ENCODE measurements around the gene GTF2A1. TPM values are rescaled to one million over a fixed set of nuclear protein-coding genes. Genes with fewer than 3 reads are reported as not detected.

Gene GTF2A1
- total RNA-seq, 1 donor from 2014 or later = 40.9 TPM

DNA sequence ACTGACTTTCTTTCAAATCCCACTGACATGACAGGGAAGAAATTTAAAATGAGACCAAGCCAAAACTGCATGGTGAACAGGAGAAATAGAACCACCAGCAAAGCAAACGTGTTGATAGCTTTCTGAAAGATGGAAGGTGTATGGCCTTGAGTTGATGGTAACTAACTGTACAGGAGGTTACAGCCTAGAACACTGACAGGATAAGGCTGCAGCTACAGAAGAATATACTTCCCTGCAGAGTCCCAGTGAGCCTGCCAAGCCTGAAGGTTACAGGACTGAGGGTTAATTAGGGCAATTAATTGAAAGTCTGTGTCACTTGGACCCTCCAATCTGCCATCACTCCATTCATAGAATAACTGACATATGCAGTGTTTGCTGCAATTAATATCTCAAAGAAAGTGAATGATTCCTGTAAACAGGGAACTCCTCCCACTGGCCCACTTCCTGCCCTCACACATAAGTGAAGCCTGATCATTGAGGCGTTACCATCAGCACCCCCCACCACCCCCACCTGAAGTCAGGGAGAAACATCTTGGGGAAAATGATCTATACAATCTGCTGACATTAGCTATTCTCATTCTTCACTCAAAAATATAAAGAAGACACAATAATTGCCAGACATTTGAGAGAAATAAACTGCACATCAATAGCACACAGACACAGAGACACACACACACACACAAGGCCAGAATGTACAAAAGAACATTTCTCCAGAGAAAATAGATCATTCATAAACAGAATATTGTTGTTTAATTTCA, 73.4 kb downstream of the GTF2A1 start:
- Mint-ChIP-seq H3K36me3 (no peaks in the 10 kb centered on the region), H3K9me3 (no peaks in the 10 kb centered on the region), H3K4me1 (ENCODE audit: unreplicated experiment) (no peaks in the 10 kb centered on the region), H3K4me3 (no peak overlapping the region), H3K27ac (no peak overlapping the region), H3K27me3 (no peaks in the 10 kb centered on the region)
- no peak for TF ChIP-seq CTCF (conservative IDR thresholded peaks at IDR 0.05)
- DNase-seq (ENCODE audit: extremely low spot score, unreplicated experiment) = no peak

GRCh38 chr14:81144824-81145603, 75.7 kb downstream of the GTF2A1 start:
- no peak for DNase-seq (ENCODE audit: extremely low spot score, unreplicated experiment)
- Mint-ChIP-seq H3K36me3 (no peaks in the 10 kb centered on the region), H3K27me3 (no peaks in the 10 kb centered on the region), H3K9me3 (no peaks in the 10 kb centered on the region), H3K27ac (no peak overlapping the region), H3K4me1 (ENCODE audit: unreplicated experiment) (no peaks in the 10 kb centered on the region), H3K4me3 (no peak overlapping the region)
- no peak for TF ChIP-seq CTCF (conservative IDR thresholded peaks at IDR 0.05)

DNA sequence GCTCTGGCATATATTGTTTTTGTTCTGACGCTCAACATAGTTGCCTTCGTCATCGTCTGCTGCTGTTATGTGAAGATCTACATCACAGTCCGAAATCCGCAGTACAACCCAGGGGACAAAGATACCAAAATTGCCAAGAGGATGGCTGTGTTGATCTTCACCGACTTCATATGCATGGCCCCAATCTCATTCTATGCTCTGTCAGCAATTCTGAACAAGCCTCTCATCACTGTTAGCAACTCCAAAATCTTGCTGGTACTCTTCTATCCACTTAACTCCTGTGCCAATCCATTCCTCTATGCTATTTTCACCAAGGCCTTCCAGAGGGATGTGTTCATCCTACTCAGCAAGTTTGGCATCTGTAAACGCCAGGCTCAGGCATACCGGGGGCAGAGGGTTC, 77.0 kb downstream of the GTF2A1 start:
- Mint-ChIP-seq H3K27ac (no peak overlapping the region), H3K27me3 (no peaks in the 10 kb centered on the region), H3K4me1 (ENCODE audit: unreplicated experiment) (no peaks in the 10 kb centered on the region), H3K36me3 (no peaks in the 10 kb centered on the region), H3K9me3 (no peaks in the 10 kb centered on the region), H3K4me3 (no peak overlapping the region)
- DNase-seq (ENCODE audit: extremely low spot score, unreplicated experiment) = no peak
- no peak for TF ChIP-seq CTCF (conservative IDR thresholded peaks at IDR 0.05)

DNA sequence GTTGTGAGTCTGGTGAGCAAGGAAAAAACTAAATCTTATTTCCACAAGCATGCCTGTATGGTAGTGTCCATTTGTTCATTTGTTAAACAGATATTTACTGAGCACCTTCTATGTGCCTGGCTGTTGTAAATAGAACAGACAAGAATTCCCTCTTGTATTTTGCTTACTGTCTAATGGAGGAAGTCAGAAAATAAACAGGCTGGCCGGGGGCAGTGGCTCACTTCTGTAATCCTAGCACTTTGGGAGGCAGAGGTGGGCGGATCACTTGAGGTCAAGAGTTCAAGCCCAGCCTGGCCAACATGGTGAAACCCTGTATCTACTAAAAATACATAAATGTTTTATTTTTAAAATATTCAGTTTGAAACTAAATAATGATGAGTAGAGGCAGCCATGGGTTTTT, 79.3 kb downstream of the GTF2A1 start:
- DNase-seq (ENCODE audit: extremely low spot score, unreplicated experiment) = no peak
- no peaks in the 10 kb centered on the region for H3K4me1 Mint-ChIP-seq (ENCODE audit: unreplicated experiment)
- no peak overlapping the region for H3K4me3 Mint-ChIP-seq
- no peak for TF ChIP-seq CTCF (conservative IDR thresholded peaks at IDR 0.05)
- no peaks in the 10 kb centered on the region for H3K27me3 Mint-ChIP-seq
- H3K9me3 Mint-ChIP-seq = no peaks in the 10 kb centered on the region
- no peaks in the 10 kb centered on the region for H3K36me3 Mint-ChIP-seq
- no peak overlapping the region for H3K27ac Mint-ChIP-seq

GRCh38 chr14:81138429-81138828, 82.3 kb downstream of the GTF2A1 start:
- H3K36me3 Mint-ChIP-seq = no peaks in the 10 kb centered on the region
- H3K27ac Mint-ChIP-seq = no peak overlapping the region
- no peak overlapping the region for H3K4me3 Mint-ChIP-seq
- no peak for DNase-seq (ENCODE audit: extremely low spot score, unreplicated experiment)
- TF ChIP-seq CTCF (conservative IDR thresholded peaks at IDR 0.05) = no peak
- no peaks in the 10 kb centered on the region for H3K27me3 Mint-ChIP-seq
- H3K9me3 Mint-ChIP-seq = no peaks in the 10 kb centered on the region
- no peaks in the 10 kb centered on the region for H3K4me1 Mint-ChIP-seq (ENCODE audit: unreplicated experiment)

Data from type B pancreatic cell (in vitro differentiated cells).